ENCODE data around the gene FIBIN. TPM values are rescaled to one million over a fixed set of nuclear protein-coding genes. Genes with fewer than 3 reads are reported as not detected.
"Not testable (repeated sequence)": the region's sequence is repeated elsewhere in the genome, so short reads cannot be mapped to it uniquely, and the experiment has no call there.

FIBIN gene
- total RNA-seq, 1 donor from 2014 or later = 0.75 TPM

DNA sequence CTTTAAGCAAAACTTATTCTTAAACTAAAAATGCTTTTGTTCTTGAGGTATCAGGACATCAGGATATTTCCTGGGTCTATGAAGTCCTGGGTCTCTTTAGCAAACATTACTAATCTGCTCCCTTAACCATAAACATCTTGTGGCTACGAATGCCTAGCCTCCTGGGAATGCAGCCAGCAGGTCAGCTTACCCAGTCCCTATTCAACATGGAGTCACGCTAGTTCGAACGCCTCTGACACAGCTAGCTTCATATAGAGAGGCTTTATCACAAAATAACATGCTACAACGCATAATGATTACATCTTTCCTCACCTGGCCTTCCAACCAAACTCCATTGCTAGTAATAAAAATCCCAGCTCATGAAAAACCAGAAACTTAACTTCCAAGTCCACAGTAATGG is 17.5 kb upstream of the FIBIN start:
- Mint-ChIP-seq H3K27me3 (ENCODE audit: low read depth, unreplicated experiment) (no peaks in the 10 kb centered on the region), H3K9me3 (ENCODE audit: unreplicated experiment) (peaks cover 12% of the 10 kb centered on the region), H3K4me1 (ENCODE audit: low read depth, unreplicated experiment) (peaks cover 6% of the 10 kb centered on the region), H3K36me3 (ENCODE audit: low read depth, unreplicated experiment) (no peaks in the 10 kb centered on the region), H3K27ac (ENCODE audit: unreplicated experiment) (no peak overlapping the region), H3K4me3 (ENCODE audit: unreplicated experiment) (no peak overlapping the region)
- no peak overlapping the region for H3K4me3 ChIP-seq (ENCODE audit: insufficient read depth, low read depth, low read length)
- H3K9me3 ChIP-seq (ENCODE audit: insufficient read depth, low read depth, low read length) = peaks cover 2% of the 10 kb centered on the region
- peak overlapping the region; percentile 50 for H2AFZ ChIP-seq (ENCODE audit: low read depth, low read length)
- H4K20me1 ChIP-seq (ENCODE audit: insufficient read depth, low read length) = no peaks in the 10 kb centered on the region
- no peak overlapping the region for H3K9ac ChIP-seq (ENCODE audit: low read length)
- TF ChIP-seq, protein P1, sequence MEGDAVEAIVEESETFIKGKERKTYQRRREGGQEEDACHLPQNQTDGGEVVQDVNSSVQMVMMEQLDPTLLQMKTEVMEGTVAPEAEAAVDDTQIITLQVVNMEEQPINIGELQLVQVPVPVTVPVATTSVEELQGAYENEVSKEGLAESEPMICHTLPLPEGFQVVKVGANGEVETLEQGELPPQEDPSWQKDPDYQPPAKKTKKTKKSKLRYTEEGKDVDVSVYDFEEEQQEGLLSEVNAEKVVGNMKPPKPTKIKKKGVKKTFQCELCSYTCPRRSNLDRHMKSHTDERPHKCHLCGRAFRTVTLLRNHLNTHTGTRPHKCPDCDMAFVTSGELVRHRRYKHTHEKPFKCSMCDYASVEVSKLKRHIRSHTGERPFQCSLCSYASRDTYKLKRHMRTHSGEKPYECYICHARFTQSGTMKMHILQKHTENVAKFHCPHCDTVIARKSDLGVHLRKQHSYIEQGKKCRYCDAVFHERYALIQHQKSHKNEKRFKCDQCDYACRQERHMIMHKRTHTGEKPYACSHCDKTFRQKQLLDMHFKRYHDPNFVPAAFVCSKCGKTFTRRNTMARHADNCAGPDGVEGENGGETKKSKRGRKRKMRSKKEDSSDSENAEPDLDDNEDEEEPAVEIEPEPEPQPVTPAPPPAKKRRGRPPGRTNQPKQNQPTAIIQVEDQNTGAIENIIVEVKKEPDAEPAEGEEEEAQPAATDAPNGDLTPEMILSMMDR (IDR thresholded peaks at IDR 0.05; ENCODE audit: insufficient read depth, low read depth, low read length) = no peak
- TF ChIP-seq EZH2 (IDR thresholded peaks at IDR 0.05; ENCODE audit: insufficient read depth, low read length) = no peak
- H3K36me3 ChIP-seq (ENCODE audit: insufficient read depth, low read length) = no peaks in the 10 kb centered on the region
- peak overlapping the region; percentile 53 for H3K4me2 ChIP-seq (ENCODE audit: low read length)
- H3K27me3 ChIP-seq (ENCODE audit: insufficient read depth, low read length) = no peaks in the 10 kb centered on the region
- peak overlapping the region; percentile 22 for H3K27ac ChIP-seq (ENCODE audit: low read depth, low read length)
- H3K4me1 ChIP-seq (ENCODE audit: insufficient read depth, low read length) = peaks cover 16% of the 10 kb centered on the region
- peak; percentile 34 for FAIRE-seq
- DNase-seq (ENCODE audit: low read depth) = peak; percentile 92
- no peaks in the 10 kb centered on the region for H3K79me2 ChIP-seq (ENCODE audit: insufficient read depth, low read length)

DNA sequence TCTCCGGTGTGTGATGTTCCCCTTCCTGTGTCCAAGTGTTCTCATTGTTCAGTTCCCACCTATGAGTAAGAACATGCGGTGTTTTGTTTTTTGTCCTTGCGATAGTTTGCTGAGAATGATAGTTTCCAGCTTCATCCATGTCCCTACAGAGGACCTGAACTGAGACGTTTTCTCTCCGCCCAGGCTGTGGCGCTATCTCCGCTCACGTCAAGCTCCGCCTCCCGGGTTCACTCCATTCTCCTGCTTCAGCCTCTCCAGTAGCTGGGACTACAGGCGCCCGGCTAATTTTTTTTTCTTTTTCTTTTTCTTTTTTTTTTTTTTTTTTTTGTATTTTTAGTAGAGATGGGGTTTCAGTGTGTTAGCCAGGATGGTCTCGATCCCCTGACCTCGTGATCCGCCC is 16.7 kb upstream of the FIBIN start:
- H3K4me3 Mint-ChIP-seq (ENCODE audit: unreplicated experiment); H3K27me3 Mint-ChIP-seq (ENCODE audit: low read depth, unreplicated experiment); H3K27ac Mint-ChIP-seq (ENCODE audit: unreplicated experiment); H3K27me3 ChIP-seq (ENCODE audit: insufficient read depth, low read length); H3K4me3 ChIP-seq (ENCODE audit: insufficient read depth, low read depth, low read length); H4K20me1 ChIP-seq (ENCODE audit: insufficient read depth, low read length); H3K27ac ChIP-seq (ENCODE audit: low read depth, low read length); H3K79me2 ChIP-seq (ENCODE audit: insufficient read depth, low read length); H3K4me2 ChIP-seq (ENCODE audit: low read length); H2AFZ ChIP-seq (ENCODE audit: low read depth, low read length); H3K36me3 ChIP-seq (ENCODE audit: insufficient read depth, low read length); H3K9me3 ChIP-seq (ENCODE audit: insufficient read depth, low read depth, low read length); H3K36me3 Mint-ChIP-seq (ENCODE audit: low read depth, unreplicated experiment); H3K4me1 Mint-ChIP-seq (ENCODE audit: low read depth, unreplicated experiment); H3K9ac ChIP-seq (ENCODE audit: low read length); FAIRE-seq; DNase-seq (ENCODE audit: low read depth): not testable (repeated sequence)
- H3K9me3 Mint-ChIP-seq (ENCODE audit: unreplicated experiment) = peaks cover 16% of the 10 kb centered on the region
- H3K4me1 ChIP-seq (ENCODE audit: insufficient read depth, low read length) = peaks cover 16% of the 10 kb centered on the region

DNA sequence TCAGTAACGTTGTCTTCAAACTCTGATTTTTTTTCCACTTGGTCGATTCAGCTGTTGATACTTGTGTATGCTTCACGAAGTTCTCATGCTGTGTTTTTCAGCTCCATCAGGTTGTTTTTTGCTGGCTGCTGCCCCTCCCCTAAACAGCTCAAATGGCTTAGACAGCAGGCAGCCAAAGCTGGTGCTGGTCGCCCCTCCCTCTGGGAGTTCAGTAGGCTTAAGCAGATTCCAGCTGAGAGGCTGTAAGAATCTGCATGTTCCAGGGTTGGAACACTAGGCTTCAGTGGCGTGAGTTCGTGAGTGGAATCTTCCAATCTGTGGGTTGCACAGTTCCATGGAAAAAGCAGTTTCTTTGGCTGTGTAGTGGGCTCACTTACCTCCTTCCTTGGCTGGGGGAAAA is 10.3 kb upstream of the FIBIN start:
- no peak overlapping the region for H3K4me2 ChIP-seq (ENCODE audit: low read length)
- H3K36me3 ChIP-seq (ENCODE audit: insufficient read depth, low read length) = no peaks in the 10 kb centered on the region
- H2AFZ ChIP-seq (ENCODE audit: low read depth, low read length) = no peak overlapping the region
- TF ChIP-seq, protein P1 (IDR thresholded peaks at IDR 0.05; ENCODE audit: insufficient read depth, low read depth, low read length) = no peak
- TF ChIP-seq EZH2 (IDR thresholded peaks at IDR 0.05; ENCODE audit: insufficient read depth, low read length) = no peak
- H3K27ac ChIP-seq (ENCODE audit: low read depth, low read length) = no peak overlapping the region
- no peaks in the 10 kb centered on the region for H3K4me1 ChIP-seq (ENCODE audit: insufficient read depth, low read length)
- no peak overlapping the region for H3K4me3 ChIP-seq (ENCODE audit: insufficient read depth, low read depth, low read length)
- H3K79me2 ChIP-seq (ENCODE audit: insufficient read depth, low read length) = no peaks in the 10 kb centered on the region
- no peak overlapping the region for H3K9ac ChIP-seq (ENCODE audit: low read length)
- no peak overlapping the region for H3K4me3 Mint-ChIP-seq (ENCODE audit: unreplicated experiment)
- H3K27ac Mint-ChIP-seq (ENCODE audit: unreplicated experiment) = no peak overlapping the region
- no peaks in the 10 kb centered on the region for H4K20me1 ChIP-seq (ENCODE audit: insufficient read depth, low read length)
- H3K36me3 Mint-ChIP-seq (ENCODE audit: low read depth, unreplicated experiment) = no peaks in the 10 kb centered on the region
- peaks cover 2% of the 10 kb centered on the region for H3K9me3 ChIP-seq (ENCODE audit: insufficient read depth, low read depth, low read length)
- H3K27me3 ChIP-seq (ENCODE audit: insufficient read depth, low read length) = no peaks in the 10 kb centered on the region
- FAIRE-seq = no peak
- H3K27me3 Mint-ChIP-seq (ENCODE audit: low read depth, unreplicated experiment) = no peaks in the 10 kb centered on the region
- no peaks in the 10 kb centered on the region for H3K4me1 Mint-ChIP-seq (ENCODE audit: low read depth, unreplicated experiment)
- no peak for DNase-seq (ENCODE audit: low read depth)
- peaks cover 20% of the 10 kb centered on the region for H3K9me3 Mint-ChIP-seq (ENCODE audit: unreplicated experiment)

All from astrocyte (in vitro differentiated cells and primary cell).